Activated T-cell treated with anti-CD3 and anti-CD28 coated beads for 24 hours (primary cell): ENCODE data around the gene DCC.
"Not testable (repeated sequence)": the region's sequence is repeated elsewhere in the genome, so short reads cannot be mapped to it uniquely, and the experiment has no call there.

Experiments used
- DNase-seq: peaks from one replicate; pipeline ENCODE4 v3.0.0-alpha.2; 2020; ENCODE audit warnings: low read depth

Gene DCC

DNA sequence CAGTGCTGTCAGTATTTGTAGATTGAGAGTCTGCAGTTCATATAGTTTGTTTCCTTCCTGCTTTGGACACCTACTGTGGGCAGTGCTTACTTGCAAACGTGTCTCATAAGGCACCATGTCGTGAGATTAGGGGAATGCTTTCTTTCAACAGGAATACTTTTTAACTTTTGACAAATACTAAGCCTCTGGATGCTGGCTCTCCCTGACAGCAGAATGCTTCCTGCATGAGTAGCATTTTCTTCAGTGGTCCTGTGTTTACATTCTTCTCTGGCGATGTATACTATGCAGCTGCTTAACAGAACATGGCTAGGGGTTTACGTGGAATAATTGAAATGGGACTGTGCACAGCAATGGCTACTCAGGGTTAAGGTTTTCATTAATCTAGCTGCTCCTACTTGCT is 1077.0 kb downstream of the DCC start:
- no peak for DNase-seq

DNA sequence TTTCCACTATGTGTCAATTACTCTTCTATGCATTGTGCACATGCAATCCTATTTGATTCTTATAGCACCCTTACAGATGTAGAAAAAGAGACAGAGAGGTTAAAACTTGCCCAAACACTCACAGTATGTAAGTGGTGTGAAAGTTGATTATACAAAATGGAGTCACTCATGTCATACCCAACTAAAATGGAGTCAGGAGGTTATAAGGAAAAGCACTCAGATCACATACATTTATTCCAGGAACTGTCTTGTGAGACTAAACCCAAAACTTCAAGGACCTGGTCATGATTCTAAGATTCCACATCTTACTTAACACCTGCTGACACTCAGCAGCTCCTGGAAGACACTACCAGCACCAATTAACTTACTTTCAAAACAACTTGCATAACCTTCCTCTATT is 1081.9 kb downstream of the DCC start:
- DNase-seq, result no peak

DNA sequence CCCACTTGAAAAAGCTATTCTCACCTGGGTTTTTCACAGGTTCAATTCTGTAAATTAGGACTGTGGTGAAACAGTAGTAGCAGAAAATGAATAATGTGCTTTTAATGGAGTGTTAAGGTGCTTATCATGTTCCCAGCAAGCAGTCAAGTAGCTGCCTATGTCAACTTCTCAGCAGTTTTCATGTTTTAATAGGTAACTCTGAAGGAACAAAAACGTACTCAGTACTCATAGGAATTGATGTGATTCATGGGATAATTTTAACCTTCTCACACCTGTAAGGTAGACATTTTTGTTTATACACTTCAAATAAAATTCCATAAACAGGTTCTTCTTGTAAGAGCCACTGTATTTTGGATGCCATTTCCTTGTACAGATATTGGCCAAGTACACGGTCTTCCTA is 1082.9 kb downstream of the DCC start:
- no peak for DNase-seq

DNA sequence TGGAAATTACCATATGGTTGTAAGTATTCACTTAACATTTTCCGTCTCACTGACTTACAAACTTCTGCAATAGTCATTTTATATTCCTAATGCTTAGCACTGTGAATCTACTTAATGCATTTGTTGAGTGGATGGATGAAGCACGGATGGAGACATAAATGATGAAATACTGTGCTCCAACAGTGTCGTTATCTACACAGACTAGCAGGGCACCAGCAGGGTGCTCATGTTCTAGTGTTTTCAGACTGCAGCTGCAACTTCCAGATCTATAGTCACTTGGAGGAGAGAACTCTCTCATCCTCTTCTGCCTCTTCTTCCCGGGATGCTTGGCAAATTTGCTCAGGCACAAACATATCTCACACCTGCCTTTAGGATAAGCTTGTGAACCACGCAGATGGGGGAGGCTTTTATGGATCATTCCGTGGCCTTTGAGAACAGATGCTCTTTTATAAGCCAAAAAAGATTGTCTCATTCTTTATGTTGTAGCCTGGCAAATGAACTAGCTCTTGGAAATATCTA is 1086.7 kb downstream of the DCC start:
- DNase-seq, result no peak

DNA sequence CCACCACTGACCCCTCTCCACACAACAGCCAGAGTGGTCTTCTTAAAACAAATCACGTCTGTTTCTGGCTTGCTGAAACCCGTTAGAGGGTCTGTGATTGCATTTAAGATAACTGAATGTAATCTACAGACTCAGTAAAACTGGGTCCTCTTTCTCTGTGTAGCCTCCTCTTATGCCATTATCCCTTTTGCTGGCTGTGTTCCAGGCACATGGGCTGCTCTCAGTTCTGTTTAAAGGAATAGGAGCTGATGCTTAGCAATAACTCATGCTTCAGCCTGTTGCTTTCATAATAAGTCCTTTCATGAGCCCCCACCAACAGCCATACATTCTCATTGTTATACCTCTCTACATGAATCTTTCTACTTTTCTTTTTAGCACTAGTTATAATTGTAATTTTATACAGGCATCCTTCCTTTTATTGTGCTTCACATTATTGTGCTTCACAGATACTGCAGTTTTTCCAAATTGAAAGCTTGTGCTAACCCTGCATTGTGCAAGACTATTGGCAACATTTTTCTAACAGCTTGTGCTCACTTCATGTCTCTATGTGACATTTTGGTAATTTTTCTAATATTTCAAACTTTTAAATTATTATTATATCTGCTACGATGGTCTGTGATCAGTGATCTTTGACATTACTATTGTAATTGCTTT is 1101.9 kb downstream of the DCC start:
- no peak for DNase-seq

DNA sequence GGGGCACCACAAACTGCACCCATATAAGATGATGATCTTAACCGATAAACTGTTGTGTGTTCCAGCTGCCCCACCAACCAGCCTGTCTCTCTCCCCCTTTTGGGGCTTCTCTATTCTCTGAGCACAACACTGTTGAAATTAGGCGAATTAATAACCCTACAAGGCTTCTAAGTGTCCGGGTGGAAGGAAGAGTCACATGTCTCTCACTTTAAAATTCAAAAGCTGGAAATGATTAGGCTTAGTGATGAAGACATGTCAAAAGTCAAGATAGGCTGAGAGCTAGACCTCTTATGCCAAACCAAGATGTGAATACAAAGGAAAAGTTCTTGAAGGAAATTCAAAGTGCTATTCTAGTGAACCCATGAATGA is 1102.4 kb downstream of the DCC start:
- DNase-seq, result no peak

DNA sequence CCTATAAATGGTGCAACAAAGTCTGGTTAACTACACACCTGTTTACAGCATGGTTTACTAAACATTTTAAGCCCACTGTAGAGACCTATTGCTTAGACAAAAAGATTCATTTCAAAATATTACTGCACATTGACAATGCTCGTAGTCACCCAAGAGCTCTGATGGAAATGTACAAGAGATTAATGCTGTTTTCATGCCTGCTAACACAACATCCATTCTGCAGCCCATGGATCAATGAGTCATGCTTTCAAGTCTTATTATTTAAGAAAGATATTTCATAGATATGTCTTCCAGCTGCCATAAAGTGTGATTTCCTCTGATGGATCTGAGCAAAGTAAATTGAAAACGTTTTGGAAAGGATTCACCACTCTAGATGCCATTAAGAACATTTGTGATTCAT is 1103.3 kb downstream of the DCC start:
- no peak for DNase-seq

- no peak for DNase-seq
These were observed 1103.8 kb downstream of the DCC start for GRCh38 chr18:53443831-53444230.

GRCh38 chr18:53451902-53452301 is 1111.9 kb downstream of the DCC start:
- DNase-seq, result no peak

DNA sequence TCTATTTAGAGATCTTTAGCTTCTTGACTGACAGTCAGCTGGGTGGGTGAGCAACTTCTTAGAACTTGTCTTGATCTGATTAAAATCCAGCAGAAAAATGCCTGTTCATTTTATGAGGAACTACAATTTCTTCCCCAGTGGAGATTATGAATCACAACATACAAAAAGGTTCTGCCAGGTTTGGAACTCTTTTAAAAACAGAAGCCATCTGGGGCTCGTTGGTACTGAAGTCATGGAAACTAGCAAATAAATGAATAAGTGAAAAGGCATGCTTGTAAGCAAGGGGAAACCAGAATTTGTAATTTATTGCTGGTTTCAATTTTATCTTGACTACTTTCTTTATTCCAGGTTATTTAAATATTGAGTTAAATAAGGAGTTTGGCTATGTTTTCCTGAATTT is 1117.1 kb downstream of the DCC start:
- DNase-seq, result no peak

GRCh38 chr18:53458268-53458667 is 1118.3 kb downstream of the DCC start:
- DNase-seq, result no peak

DNA sequence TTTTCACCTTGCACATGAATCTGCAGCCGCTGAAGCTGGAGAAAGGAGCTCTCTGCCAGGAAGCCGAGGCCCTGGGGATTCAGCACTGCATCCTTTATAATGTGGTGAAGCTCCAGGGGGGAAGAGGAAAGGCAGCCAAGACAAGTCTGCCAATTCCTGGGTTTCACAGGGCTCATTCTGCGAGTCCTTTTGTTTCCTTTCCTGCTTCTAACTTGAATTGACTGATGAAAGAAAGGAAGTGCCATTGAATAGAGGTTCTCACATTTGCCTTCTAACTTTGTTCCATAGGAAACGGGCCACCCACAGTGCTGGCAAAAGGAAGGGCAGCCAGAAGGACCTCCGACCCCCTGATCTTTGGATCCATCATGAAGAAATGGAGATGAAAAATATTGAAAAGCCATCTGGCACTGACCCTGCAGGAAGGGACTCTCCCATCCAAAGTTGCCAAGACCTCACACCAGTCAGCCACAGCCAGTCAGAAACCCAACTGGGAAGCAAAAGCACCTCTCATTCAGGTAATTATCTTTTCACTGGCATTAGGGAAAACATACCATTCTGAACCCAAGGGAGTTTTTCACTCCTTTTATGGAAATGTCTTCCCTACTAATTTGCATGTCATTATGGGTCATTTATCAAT is 1119.1 kb downstream of the DCC start:
- no peak for DNase-seq

DNA sequence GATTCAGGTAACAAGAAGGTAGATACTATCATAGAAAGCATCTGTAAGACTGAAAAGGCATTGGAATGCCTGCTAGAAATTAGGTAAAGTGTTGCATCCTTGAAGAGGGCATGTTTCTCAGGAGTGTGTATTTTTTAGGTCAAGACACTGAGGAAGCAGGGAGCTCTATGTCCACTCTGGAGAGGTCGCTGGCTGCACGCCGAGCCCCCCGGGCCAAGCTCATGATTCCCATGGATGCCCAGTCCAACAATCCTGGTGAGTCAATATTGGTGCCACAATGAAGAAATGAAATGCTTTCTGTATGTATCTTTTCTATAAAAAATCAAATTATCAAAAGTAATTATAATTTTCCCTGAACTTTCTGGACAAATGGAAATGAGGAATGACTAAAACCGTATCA is 1127.8 kb downstream of the DCC start:
- DNase-seq, result no peak

DNA sequence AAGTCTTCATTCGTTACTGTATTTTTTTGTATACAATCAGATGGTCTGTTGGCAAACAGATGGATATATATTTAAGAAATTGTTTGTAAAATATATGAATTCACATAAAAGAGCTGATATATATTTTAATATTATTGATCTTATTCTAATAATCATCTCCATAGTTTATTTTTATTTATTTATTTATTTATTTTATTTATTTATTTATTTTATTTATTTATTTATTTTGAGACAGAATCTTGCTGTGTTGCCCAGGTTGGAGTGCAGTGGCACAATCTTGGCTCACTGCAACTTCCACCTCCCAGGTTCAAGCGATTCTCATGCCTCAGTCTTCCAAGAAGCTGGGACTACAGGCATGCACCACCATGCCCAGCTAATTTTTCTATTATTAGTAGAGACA is 1128.2 kb downstream of the DCC start:
- not testable (repeated sequence) for DNase-seq

DNA sequence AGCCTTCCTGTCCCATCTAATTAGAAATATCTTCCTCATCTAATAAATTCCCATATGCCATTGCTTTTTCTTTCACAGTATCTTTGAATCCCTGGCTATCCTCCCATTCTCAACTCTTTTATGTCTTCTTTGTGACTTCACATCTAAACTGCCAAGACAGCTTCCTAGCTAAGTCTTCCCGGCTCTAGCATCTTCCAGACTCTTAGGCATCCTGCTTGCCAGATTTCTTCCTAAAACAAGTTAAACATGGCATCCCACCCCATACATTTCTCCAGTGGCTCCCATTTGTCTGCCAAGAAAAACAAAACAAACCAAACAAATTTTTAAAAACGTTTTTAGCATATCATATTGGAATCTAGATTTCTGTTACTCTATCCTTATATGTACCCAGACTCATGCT is 1132.5 kb downstream of the DCC start:
- DNase-seq, result no peak

- DNase-seq, result no peak
These were observed 1138.2 kb downstream of the DCC start for GRCh38 chr18:53478155-53478554.

DNA sequence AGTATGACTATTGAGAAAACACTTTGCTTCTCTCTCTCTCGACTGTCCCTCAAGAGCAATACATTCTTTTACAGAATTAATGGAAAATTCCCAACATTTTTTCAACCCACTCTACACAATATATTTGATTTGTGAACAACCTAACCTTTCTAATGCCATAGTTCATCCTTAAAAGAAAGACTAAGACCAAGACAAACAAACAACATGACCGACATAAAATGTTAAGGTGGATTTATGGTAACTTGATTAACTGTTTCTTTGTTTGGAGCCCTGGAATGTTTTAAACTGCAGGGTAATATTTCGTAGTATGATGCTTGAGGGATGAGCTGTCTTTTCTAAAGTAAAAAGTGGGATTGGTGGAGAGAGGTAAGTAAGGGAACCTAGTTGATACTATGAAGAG is 1146.3 kb downstream of the DCC start:
- DNase-seq, result no peak

GRCh38 chr18:53489266-53489665 is 1149.3 kb downstream of the DCC start:
- no peak for DNase-seq

- DNase-seq, result no peak
These were observed 1150.0 kb downstream of the DCC start for GRCh38 chr18:53490019-53490418.

DNA sequence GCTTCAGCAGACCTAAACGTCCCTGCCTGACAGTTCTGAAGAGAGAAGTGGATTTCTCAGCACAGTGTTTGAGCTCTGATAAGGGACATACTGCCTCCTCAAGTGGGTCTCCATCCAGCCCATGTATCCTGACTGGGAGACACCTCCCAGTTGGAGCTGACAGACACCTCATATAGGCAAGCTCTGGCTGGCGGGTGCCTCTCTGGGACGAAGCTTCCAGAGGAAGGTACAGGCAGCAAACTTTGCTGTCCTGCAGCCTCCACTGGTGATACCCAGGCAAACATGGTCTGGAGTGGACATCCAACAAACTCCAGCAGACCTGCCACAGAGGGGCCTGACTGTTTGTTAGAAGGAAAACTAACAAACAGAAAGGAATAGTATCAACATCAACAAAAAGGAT is 1156.0 kb downstream of the DCC start:
- DNase-seq, result no peak

GRCh38 chr18:53503914-53504441 is 1164.0 kb downstream of the DCC start:
- DNase-seq, result no peak

DNA sequence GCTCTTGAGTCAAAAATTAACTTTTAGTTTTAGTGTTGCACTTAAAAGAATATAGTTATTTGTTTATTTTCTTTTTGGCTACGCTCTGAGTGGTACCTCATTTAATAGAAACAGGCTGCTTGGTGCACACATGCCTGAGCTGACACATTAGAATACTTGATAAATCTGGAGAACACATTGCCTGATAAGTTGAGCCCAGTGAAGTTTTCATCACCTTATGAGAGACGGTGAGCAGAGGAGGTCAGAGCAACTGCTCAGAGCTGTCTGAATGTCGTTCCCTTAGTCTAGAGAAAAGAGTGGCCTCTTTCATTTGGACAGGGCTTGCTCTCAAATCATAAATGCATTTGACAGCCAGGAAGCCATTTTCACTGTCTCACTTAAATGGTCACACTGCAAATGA is 1168.5 kb downstream of the DCC start:
- DNase-seq, result no peak

DNA sequence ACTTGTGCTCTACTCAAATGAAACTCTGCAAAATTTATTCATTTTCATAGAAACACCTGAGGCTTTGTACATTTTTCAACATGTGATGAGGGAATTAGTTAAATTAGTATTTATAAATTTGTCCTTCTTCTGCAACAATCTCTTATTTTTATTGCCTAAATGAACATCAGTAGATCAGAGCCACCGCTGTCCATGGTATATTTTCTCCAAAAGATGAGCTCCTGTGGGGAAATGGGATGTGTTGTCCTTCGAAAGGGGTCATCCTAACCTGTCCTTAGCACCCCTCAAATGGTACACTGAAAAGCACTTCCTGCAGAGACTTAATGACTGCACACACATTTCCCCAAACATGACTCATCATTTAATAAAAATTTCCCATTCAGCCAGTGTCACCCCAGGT is 1169.9 kb downstream of the DCC start:
- no peak for DNase-seq

GRCh38 chr18:53511725-53512124 is 1171.7 kb downstream of the DCC start:
- not testable (repeated sequence) for DNase-seq
